Dedifferentiated amniotic fluid mesenchymal stem cell (primary cell): Measurements from ENCODE around the gene ATAD2B.
"Not testable (repeated sequence)": the region's sequence is repeated elsewhere in the genome, so short reads cannot be mapped to it uniquely, and the experiment has no call there.

Experiments
- DNase-seq: peaks from one replicate; pipeline ENCODE4 v3.0.0-alpha.2; 2016; ENCODE audit errors: extremely low spot score

Gene ATAD2B

GRCh38 chr2:23926750-23927571, at the start of gene ATAD2B:
Gene ATAD2B (minus strand): TSS chr2:23927123. CDS start chr2:23926770, 353 bp downstream.
- peak; percentile 92 for DNase-seq

GRCh38 chr2:23967846-23968245, 40.9 kb upstream of the ATAD2B start:
- no peak for DNase-seq

- DNase-seq: no peak
Observed at GRCh38 chr2:23954325-23955014, 27.5 kb upstream of the ATAD2B start.

- DNase-seq: no peak
Observed at GRCh38 chr2:23953625-23954024, 26.7 kb upstream of the ATAD2B start.

DNA sequence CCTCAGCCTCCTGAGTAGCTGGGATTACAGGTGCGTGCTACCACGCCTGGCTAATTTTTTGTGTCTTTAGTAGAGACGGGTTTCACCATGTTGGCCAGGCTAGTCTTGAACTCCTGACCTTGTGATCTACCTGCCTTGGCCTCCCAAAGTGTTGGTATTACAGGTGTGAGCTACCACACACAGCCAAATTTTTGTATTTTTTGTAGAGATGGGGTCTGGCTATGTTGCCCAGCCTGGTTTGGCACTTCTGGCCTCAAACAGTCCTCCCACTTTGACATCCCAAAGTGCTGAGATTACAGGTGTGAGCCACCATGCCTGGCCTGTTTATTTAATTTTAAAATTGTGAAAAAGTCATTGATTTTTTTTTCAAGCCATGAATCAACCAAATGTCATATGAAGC, 25.6 kb upstream of the ATAD2B start:
- not testable (repeated sequence) for DNase-seq

GRCh38 chr2:23947350-23947749, 20.4 kb upstream of the ATAD2B start:
- DNase-seq: no peak

DNA sequence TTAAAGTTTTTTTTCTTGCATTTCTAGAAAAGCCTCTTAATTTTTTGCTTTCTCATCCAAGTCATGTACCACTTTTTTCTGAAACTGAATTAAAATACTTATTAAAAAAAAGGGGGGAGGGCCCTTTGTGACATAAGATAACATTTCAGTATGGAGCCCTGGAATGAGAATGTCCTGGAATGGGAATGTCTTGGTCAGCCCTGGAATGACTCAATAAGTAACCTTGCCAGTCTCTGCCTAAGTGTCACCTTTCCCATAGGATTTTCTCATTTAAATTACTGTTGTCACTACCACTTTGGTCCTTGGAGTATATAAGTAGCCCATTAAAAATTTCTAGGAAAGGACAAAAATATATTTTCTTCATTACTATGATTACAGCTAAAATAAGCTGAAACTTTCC, 18.1 kb upstream of the ATAD2B start:
- DNase-seq: no peak

- DNase-seq: no peak
Observed at GRCh38 chr2:23944527-23944926, 17.6 kb upstream of the ATAD2B start.

GRCh38 chr2:23943666-23944065, 16.7 kb upstream of the ATAD2B start:
- no peak for DNase-seq

DNA sequence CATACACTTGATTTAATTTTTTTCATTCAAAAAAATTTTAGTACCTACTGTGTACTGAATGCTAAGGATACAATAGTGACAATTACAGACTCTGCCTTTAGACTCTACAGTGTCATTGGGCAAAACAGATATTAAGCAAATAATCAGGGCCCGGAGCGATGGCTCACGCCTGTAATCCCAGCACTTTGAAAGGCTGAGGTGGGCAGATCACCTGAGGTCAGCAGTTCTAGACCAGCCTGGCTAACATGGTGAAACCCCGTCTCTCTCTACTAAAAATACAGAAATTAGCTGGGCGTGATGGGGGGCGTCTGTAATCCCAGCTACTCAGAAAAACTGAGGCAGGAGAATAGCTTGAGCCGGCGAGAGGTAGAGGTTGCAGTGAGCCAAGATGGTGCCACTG, 14.7 kb upstream of the ATAD2B start:
- DNase-seq: no peak

- peak; percentile 47 for DNase-seq
Observed at GRCh38 chr2:23940718-23941620, 14.0 kb upstream of the ATAD2B start.

DNA sequence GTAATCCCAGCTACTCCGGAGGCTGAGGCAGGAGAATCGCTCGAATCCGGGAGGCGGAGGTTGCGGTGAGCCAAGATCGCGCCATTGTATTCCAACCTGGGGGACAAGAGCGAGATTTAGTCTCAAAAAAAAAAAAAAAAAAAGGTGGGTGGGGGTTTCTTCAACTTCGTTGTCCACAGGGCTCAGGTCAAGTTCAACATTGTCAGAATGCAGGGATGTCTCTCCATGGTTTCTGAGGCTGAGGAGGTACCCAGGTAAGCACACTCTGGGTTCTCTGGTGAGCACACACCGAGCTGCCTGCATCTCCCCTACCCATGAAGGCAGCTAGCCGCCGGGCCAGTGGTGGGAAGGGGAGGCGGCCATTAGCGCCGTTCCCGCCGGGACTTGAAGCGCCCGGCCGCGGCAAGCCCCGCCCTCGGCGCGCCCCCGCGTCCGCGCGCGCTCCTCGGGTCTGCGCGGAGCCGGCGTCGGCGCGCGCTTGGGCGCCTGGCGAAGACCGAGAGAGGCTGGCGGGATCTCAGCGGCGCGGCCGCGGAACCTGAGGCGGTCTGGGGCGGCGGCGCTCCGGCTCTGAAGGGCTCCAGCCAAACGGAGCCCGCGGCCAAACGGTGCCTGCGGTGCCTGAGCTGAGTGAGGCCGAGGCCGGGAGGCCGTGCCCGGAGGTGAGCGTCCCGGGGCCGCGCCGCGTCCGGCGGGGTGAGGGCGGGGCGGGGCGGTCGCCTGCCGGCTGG, 13.2 kb upstream of the ATAD2B start, which contains the start of gene UBXN2A:
TSS of gene UBXN2A (plus strand) at position 477 of the 731 bp plus-strand sequence. CDS start 17,852 bp downstream, outside the sequence.
- peak; percentile 65 for DNase-seq

GRCh38 chr2:23934259-23934658, 7.3 kb upstream of the ATAD2B start:
- DNase-seq: no peak

DNA sequence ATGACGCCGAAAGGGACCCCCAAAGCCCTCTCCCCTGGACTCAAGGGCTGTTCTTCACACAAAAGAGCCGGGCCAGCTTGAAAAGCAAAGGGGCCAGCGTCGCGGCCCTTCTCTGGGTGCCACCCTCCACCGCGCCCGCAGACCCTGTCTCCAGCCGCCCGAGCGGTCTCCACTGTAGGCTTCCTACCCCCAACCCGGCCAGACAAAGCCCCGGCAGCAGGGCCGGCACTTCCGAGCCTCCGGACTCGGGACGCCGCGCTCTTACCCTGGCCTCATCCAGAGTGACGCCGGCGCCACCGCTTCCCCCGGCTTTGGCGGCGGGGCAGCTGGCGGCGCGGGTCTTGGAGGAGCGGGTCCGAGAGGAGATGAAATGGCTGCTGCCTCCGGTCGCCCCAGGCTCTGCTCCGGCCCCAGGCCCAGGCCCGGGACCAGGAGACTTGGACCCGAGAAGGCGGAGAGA, 603 bp downstream of the ATAD2B start:
- no peak for DNase-seq

GRCh38 chr2:23925702-23926289, 1.1 kb downstream of the ATAD2B start:
- DNase-seq: peak; percentile 49

DNA sequence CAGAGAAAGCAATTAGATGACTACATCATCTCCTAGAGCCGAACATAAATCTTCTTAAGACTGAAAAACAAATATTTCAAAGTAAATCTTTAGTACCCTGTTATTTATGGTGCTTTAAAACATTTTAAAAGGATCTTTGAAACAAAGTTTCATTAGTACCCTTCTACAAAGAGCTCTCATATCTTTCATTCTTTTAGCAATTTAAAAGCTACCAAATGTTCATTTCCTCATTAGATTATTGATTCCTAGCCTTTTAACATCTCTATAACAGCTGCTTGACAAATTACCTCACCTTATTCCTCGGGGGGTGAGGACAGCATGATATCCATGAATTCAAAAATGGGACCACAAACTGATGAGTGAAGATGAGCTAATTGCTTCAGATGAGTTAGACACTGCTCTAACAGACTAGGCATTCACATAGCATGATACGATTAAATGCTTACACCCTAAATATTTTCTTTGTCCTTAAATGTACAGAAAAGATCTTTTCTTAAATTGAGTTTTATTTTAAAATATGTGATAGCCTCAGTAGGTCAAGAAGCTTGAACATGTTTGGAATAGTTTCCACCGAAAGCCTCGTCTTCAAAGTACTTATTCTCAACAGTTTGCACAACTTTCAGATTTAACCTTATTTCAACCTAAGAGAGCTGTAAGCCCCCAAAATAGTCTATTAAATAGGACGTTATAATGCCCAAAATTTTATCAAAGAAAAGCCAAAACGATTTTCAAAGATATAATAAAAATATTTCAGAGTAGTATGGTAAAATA, 2.1 kb downstream of the ATAD2B start:
- no peak for DNase-seq

GRCh38 chr2:23918837-23919489, 8.0 kb downstream of the ATAD2B start:
- DNase-seq: no peak

- no peak for DNase-seq
Observed at GRCh38 chr2:23916727-23917405, 10.1 kb downstream of the ATAD2B start.

- DNase-seq: no peak
Observed at GRCh38 chr2:23915327-23915726, 11.6 kb downstream of the ATAD2B start.
